Muscle of leg (tissue), 11 donors: ENCODE measurements around the gene RBM17. TPM values are rescaled to one million over a fixed set of nuclear protein-coding genes. Genes with fewer than 3 reads are reported as not detected.

Experiments used
- DNase-seq: peaks from one replicate; pipeline ENCODE4 v3.0.0; 2013
- H3K27ac ChIP-seq: one replicate; pipeline ENCODE4 v1.5.1; 2013; ENCODE audit warnings: mild to moderate bottlenecking, low read length, control low read depth
- H3K27me3 ChIP-seq: one replicate; pipeline ENCODE4 v1.6.1; 2013; ENCODE audit warnings: low read length; ENCODE audit not compliant: control insufficient read depth, insufficient read depth
- H3K36me3 ChIP-seq: one replicate; pipeline ENCODE4 v1.6.1; 2013; ENCODE audit warnings: low read length; ENCODE audit not compliant: control insufficient read depth, insufficient read depth
- H3K4me1 ChIP-seq: one replicate; pipeline ENCODE4 v1.6.1; 2013; ENCODE audit warnings: low read length; ENCODE audit not compliant: control insufficient read depth, insufficient read depth
- H3K4me3 ChIP-seq: one replicate; pipeline ENCODE4 v1.5.1; 2013; ENCODE audit warnings: low read length, control low read depth
- H3K9me3 ChIP-seq: replicated peaks from 2 replicates; pipeline ENCODE4 v1.6.1; 2013; ENCODE audit warnings: low read depth, low read length; ENCODE audit not compliant: control insufficient read depth
- WGBS: methylation state at CpG from one replicate; pipeline ENCODE4 v1.1.5; 2013; ENCODE audit warnings: missing lambda C conversion rate; ENCODE audit not compliant: insufficient coverage; 5-methylcytosine and 5-hydroxymethylcytosine counted together
- polyA plus RNA-seq, 8 donors: library from polyadenylated mRNA; unstranded; fragments of 120-200 nt; gene quantifications; one replicate each; pipeline versions ENCODE4 v1.2.1 to v1.2.3, GENCODE V29; 2013; ENCODE audit warnings: inconsistent platforms in 1 of 8, low replicate concordance in 1 of 8; ENCODE audit not compliant: insufficient read length in 8 of 8, insufficient read depth in 1 of 8
- total RNA-seq: library from RNA; stranded (reverse); fragments of 120-200 nt; gene quantifications from one replicate; pipeline ENCODE4 v1.2.4, GENCODE V29; 2013

The RBM17 gene
- total and polyA plus RNA-seq, 9 donors, result 39.2 to 112 (median 94.8) TPM

GRCh38 chr10:6079044-6079443 is 9.8 kb upstream of the RBM17 start:
- Histone ChIP-seq H3K4me3 (no peak overlapping the region), H3K9me3 (peaks cover 2% of the 10 kb centered on the region), H3K27ac (no peak overlapping the region), H3K27me3 (peaks cover 5% of the 10 kb centered on the region), H3K36me3 (no peaks in the 10 kb centered on the region), H3K4me1 (peaks cover 11% of the 10 kb centered on the region)
- WGBS, result no CpG with 5 or more reads among the region's 4 CpGs
- no peak for DNase-seq

GRCh38 chr10:6080417-6080973 is 8.3 kb upstream of the RBM17 start:
- no CpG with 5 or more reads among the region's 4 CpGs for WGBS
- DNase-seq, result no peak
- H3K27ac ChIP-seq, result no peak overlapping the region

DNA sequence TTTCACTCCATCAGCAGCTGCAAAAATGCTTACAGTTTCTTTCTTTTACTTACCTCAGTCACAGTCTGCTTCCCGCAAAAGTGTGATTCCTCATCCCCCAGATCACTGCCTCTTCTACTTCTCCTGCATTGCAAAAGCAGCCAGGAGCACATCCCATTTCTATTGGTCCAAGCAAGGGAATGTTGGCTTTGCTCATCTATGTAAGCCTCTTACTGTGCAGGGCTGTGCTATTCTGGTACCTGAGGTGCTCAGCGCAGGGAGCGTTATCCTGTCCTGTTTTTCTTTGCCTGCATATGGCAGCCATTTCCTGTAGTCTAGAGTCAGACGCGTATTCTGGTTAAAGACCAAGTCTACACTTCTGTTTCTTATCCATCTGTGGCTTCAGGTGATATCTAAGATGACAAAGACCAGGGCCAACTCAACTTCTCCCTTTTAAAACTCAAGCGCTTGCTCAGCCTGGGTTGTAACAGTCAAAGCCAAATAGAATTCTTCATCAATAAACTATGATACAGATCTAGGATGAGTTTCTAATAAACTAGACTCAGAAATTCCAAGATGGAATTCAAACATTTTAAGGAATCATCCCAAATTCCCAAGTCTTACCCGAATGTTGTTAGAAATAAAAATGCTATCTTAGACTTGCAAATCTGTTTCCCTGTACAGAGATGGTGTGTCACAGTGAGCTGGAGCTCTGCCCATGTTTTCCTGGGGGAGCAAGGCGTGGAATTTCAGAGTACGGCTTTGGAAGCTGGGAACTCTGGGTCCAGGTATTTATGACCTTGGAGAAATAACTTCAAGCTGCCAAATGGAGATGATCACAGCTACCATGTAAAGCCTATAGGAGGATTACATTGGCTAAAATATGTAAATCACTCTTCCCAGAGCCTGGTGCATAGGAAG is 6.1 kb upstream of the RBM17 start:
- no peaks in the 10 kb centered on the region for H3K36me3 ChIP-seq
- H3K27ac ChIP-seq, result no peak overlapping the region
- DNase-seq, result peak; percentile 25
- H3K27me3 ChIP-seq, result peaks cover 4% of the 10 kb centered on the region
- WGBS, result 43% methylated on average over 5 of the region's 9 CpGs
- peaks cover 16% of the 10 kb centered on the region for H3K4me1 ChIP-seq
- H3K9me3 ChIP-seq, result peaks cover 2% of the 10 kb centered on the region
- H3K4me3 ChIP-seq, result no peak overlapping the region

More at GRCh38 chr10:6080417-6080973, 8.3 kb upstream of the RBM17 start:
- H3K4me3 ChIP-seq, result no peak overlapping the region
- H3K4me1 ChIP-seq, result peaks cover 11% of the 10 kb centered on the region
- peaks cover 2% of the 10 kb centered on the region for H3K9me3 ChIP-seq
- no peaks in the 10 kb centered on the region for H3K36me3 ChIP-seq
- peaks cover 4% of the 10 kb centered on the region for H3K27me3 ChIP-seq

DNA sequence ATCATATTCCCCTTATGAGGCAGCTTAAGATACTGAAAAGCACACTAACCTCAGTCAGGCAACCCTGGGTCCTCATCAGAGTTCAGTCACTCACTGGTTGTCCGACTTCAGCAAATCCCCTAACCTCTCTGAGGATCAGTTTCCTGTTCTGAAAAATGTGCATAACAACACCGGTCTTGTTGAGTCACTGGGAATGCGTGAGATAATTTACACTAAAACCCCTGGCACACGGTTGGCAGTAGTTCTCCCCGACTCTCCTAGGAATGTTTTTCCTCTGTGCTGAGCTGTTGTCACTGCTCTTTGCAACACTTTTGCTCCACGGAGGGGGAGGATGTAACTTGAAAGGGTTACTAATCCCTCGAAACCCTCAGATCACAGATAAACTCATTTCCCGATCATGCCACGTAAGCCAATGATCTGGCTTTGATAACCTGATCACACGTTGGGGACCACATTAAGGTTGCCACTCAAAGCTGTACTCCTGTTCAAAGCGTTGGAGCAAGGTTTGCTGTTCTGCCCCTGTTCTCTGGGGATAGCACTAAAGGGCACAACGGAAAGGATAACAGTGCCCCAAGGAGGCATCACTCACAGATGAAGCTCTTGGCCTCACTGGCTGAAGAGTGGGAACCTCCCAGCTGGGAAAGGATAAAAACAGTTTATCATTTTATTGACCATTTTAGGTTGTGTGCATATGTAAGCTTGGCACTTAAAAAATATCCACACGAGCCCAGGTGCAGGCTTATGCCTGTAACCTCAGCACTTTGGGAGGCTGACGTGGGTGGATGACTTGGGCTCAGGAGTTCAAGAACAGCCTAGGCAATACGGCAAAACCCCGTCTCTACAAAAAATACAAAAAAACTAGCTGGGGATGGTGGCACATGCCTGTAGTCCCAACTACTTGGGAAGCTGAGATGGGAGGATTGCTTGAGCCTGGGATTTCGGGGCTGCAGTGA is 5.0 kb upstream of the RBM17 start:
- DNase-seq, result no peak
- peaks cover 4% of the 10 kb centered on the region for H3K27me3 ChIP-seq
- 27% methylated on average over 6 of the region's 17 CpGs for WGBS
- H3K4me3 ChIP-seq, result no peak overlapping the region
- no peak overlapping the region for H3K27ac ChIP-seq
- peaks cover 19% of the 10 kb centered on the region for H3K4me1 ChIP-seq
- peaks cover 2% of the 10 kb centered on the region for H3K9me3 ChIP-seq
- H3K36me3 ChIP-seq, result no peaks in the 10 kb centered on the region

- peak overlapping the region; percentile 48 for H3K27ac ChIP-seq
- H3K36me3 ChIP-seq, result peaks cover 2% of the 10 kb centered on the region
- H3K27me3 ChIP-seq, result peaks cover 4% of the 10 kb centered on the region
- no peak overlapping the region for H3K4me3 ChIP-seq
- H3K4me1 ChIP-seq, result peaks cover 33% of the 10 kb centered on the region
- peaks cover 2% of the 10 kb centered on the region for H3K9me3 ChIP-seq
- WGBS, result 26% methylated on average over 16 of the region's 19 CpGs
- DNase-seq, result peak; percentile 92
These were observed 2.2 kb upstream of the RBM17 start for GRCh38 chr10:6086375-6087233.

GRCh38 chr10:6089334-6090219 is 743 bp downstream of the RBM17 start:
- H3K36me3 ChIP-seq, result peaks cover 2% of the 10 kb centered on the region
- DNase-seq, result peak; percentile 32
- peaks cover 22% of the 10 kb centered on the region for H3K4me1 ChIP-seq
- H3K27ac ChIP-seq, result peak overlapping the region; percentile 60
- H3K9me3 ChIP-seq, result no peaks in the 10 kb centered on the region
- H3K27me3 ChIP-seq, result no peaks in the 10 kb centered on the region
- H3K4me3 ChIP-seq, result peak overlapping the region; percentile 67
- WGBS, result under 1% methylated on average over 53 of the region's 53 CpGs

DNA sequence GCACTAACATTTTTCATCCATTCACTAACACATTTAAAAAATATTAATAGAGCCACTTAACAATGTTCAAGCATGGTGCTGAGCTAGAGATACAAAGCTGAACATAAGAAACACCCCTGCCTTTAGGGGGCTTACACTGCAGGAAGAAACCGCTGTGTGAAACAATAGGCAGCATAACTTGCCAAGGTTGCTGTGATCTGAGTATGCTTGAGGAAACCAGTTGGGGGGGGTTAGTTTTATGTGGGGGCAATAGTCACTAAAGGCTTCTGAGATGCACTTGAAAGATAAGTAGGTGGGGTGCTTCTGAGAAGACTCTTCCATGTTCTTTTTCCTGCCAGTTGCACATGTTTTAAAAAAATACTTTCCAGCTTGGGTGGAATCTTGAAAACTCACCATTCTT is 2.8 kb downstream of the RBM17 start:
- peak; percentile 30 for DNase-seq
- 40% methylated on average over 1 of the region's 1 CpG for WGBS
- no peak overlapping the region for H3K4me3 ChIP-seq
- H3K4me1 ChIP-seq, result peaks cover 24% of the 10 kb centered on the region
- no peaks in the 10 kb centered on the region for H3K9me3 ChIP-seq
- no peak overlapping the region for H3K27ac ChIP-seq
- peaks cover 5% of the 10 kb centered on the region for H3K36me3 ChIP-seq
- no peaks in the 10 kb centered on the region for H3K27me3 ChIP-seq

DNA sequence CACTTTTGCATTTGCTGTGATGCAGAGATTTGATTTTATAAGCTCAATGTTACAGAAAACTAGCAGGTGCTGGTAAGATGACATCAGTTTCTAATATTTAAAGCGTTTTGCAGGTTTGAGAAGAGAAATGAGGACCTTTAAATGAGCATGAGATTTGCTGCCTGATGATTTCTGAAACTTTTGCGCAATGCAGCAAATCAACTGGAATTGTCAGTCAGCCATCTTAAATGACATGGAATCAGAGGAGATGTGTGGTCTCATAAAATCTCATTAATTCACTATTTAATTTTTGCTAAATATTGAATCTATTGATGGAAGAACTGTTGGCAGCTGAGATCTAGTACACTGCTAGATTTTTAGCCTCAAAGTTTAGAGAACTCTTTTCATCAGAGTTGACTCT is 3.9 kb downstream of the RBM17 start:
- H3K4me1 ChIP-seq, result peaks cover 22% of the 10 kb centered on the region
- H3K27ac ChIP-seq, result no peak overlapping the region
- no CpG with 5 or more reads among the region's 2 CpGs for WGBS

More for the DNA sequence above, 3.9 kb downstream of the RBM17 start:
- Histone ChIP-seq H3K9me3 (no peaks in the 10 kb centered on the region), H3K36me3 (peaks cover 9% of the 10 kb centered on the region), H3K4me3 (no peak overlapping the region), H3K27me3 (no peaks in the 10 kb centered on the region)
- no peak for DNase-seq
